Measurements from ENCODE around the gene MEI4. TPM values are rescaled to one million over a fixed set of nuclear protein-coding genes. Genes with fewer than 3 reads are reported as not detected.

The MEI4 gene
- total RNA-seq, 4 donors from 2014 or later: 0.67 to 5.8 (median 3.8) TPM

DNA sequence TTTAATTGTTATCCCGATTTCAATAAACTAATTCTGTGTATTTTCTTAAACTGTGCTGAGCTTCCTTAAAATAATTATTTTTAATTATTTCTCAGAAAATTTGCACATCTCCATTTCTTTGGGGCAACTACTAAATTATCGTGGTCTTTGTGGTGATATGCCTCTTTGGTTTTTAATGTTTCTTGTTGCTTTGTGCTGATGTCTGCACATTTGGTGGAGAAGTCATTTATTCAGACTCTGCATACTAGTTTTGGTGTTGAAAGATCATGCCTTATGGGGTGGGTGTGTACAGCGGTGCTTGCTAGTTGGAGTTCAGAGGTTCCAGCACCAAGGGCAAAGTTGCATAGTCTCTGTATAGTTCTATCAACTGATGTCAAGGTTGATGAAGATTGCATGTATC is 253.2 kb downstream of the MEI4 start:
- H3K4me3 ChIP-seq (replicated peaks in 1 of 3): no peak overlapping the region
- no peaks in the 10 kb centered on the region for H3K9me3 ChIP-seq
- no peaks in the 10 kb centered on the region for H3K4me1 ChIP-seq
- WGBS, 2 donors: 92% methylated on average over 3 of the region's 3 CpGs
- H3K36me3 ChIP-seq: no peaks in the 10 kb centered on the region
- intact Hi-C loops (cut with DNase I): no loop called here
- H3K27ac ChIP-seq: no peak overlapping the region
- no peaks in the 10 kb centered on the region for H3K27me3 ChIP-seq
- TF ChIP-seq, protein P1, sequence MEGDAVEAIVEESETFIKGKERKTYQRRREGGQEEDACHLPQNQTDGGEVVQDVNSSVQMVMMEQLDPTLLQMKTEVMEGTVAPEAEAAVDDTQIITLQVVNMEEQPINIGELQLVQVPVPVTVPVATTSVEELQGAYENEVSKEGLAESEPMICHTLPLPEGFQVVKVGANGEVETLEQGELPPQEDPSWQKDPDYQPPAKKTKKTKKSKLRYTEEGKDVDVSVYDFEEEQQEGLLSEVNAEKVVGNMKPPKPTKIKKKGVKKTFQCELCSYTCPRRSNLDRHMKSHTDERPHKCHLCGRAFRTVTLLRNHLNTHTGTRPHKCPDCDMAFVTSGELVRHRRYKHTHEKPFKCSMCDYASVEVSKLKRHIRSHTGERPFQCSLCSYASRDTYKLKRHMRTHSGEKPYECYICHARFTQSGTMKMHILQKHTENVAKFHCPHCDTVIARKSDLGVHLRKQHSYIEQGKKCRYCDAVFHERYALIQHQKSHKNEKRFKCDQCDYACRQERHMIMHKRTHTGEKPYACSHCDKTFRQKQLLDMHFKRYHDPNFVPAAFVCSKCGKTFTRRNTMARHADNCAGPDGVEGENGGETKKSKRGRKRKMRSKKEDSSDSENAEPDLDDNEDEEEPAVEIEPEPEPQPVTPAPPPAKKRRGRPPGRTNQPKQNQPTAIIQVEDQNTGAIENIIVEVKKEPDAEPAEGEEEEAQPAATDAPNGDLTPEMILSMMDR (IDR thresholded peaks at IDR 0.05): no peak
- TF ChIP-seq POLR2A (IDR thresholded peaks at IDR 0.05): no peak
- no peak for DNase-seq

DNA sequence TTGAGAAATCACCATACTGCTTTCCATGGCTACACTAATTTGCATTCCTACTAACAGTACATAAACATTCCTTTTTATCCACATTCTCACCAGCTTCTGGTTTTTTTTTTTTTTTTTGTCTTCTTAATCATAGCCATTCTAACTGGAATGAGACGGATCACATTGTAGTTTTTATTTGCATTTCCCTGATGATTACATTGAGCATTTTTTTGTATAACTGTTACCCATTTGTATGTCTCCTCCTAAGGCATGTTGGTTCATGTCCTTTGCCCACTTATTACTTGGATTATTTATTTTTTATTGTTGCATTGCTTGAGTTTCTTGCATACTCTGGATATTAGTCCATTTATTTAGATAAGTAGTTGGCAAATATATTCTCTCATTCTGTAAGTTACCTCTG is 258.0 kb downstream of the MEI4 start:
- no peaks in the 10 kb centered on the region for H3K4me1 ChIP-seq
- no peak for DNase-seq
- intact Hi-C loops (cut with DNase I): no loop called here
- H3K36me3 ChIP-seq: no peaks in the 10 kb centered on the region
- no peaks in the 10 kb centered on the region for H3K27me3 ChIP-seq
- H3K27ac ChIP-seq: no peak overlapping the region
- 77 to 79% methylated on average over 1 of the region's 1 CpG for WGBS, 2 donors
- H3K4me3 ChIP-seq (replicated peaks in 1 of 3): no peak overlapping the region
- TF ChIP-seq POLR2A (IDR thresholded peaks at IDR 0.05): no peak
- TF ChIP-seq, protein P1 (IDR thresholded peaks at IDR 0.05): no peak
- H3K9me3 ChIP-seq: no peaks in the 10 kb centered on the region

DNA sequence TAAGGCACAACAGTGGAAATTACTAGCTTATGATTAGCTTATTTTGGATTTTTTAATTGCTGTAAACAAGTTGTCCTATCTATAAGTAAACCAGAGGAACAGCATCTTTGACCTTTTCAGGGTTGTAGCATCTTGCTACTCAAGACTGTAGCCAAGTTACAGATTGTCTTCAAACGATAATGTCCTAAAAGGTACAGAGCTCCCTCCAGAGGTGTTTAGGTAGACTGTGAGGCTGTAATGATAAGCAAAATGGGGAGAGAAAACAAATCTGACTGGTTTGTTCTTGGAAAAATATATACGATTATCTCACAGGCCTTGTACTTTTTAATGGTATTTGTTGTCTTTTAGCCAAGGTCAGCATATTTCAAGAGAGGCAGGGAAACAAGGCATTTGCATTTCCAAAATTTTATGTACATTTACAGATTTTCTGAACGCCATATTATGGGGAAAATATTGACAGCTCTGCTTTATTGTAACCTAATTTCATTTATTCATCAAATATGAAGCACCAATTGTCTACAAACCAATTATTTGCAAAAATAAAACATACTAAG is 273.4 kb downstream of the MEI4 start:
- Histone ChIP-seq H3K27ac (no peak overlapping the region), H3K27me3 (no peaks in the 10 kb centered on the region), H3K36me3 (no peaks in the 10 kb centered on the region), H3K9me3 (no peaks in the 10 kb centered on the region), H3K4me1 (no peaks in the 10 kb centered on the region), H3K4me3 (replicated peaks in 1 of 3) (no peak overlapping the region)
- DNase-seq: no peak
- TF ChIP-seq POLR2A (IDR thresholded peaks at IDR 0.05): no peak
- TF ChIP-seq, protein P1 (IDR thresholded peaks at IDR 0.05): no peak
- intact Hi-C loops (cut with DNase I): no loop called here
- WGBS, 2 donors: 46% methylated on average over 3 of the region's 3 CpGs

DNA sequence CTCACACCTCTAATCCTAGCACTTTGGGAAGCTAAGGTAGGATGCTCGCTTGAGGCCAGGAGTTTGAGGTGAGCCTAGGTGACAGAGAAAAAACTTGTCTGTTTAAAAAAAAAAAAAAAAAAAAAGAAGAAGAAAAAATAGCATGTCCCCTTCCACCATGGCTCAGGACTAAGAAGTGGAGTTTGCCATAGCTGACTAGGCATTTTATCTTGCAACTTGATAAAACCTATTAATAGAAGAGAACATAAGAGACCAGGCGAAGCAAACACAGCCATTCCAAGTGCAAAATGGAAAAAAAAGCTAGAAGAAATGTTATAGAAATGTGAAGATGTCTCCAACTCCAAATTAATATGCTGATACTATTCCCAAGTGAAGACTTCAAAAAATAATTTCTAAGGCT is 277.5 kb downstream of the MEI4 start:
- H3K27me3 ChIP-seq: no peaks in the 10 kb centered on the region
- H3K9me3 ChIP-seq: no peaks in the 10 kb centered on the region
- 73 to 74% methylated on average over 2 of the region's 2 CpGs for WGBS, 2 donors
- intact Hi-C loops (cut with DNase I): no loop called here
- TF ChIP-seq, protein P1 (IDR thresholded peaks at IDR 0.05): no peak
- TF ChIP-seq POLR2A (IDR thresholded peaks at IDR 0.05): no peak
- H3K4me3 ChIP-seq (replicated peaks in 1 of 3): no peak overlapping the region
- no peak overlapping the region for H3K27ac ChIP-seq
- no peak for DNase-seq
- H3K36me3 ChIP-seq: no peaks in the 10 kb centered on the region
- no peaks in the 10 kb centered on the region for H3K4me1 ChIP-seq

DNA sequence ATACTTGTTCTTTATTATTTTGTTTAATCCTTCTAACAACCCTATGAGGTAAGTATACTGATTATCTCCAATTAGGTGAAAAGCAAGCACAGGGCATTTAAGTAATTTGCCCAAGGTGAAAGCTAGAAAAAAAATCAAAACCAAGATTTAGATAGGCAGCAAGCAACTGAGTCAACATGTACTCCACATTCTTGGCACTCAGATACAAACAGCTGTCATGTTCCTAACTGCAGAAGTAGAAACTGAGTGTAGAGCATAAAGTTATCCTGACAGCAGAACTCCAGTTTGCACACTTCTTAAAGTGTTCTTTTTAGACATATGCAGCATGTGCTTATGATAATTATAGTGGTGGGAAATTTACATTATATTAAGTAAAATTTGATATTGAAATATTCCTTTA is 278.1 kb downstream of the MEI4 start:
- no peak for TF ChIP-seq POLR2A (IDR thresholded peaks at IDR 0.05)
- DNase-seq: no peak
- intact Hi-C loops (cut with DNase I): no loop called here
- Histone ChIP-seq H3K27ac (no peak overlapping the region), H3K4me1 (no peaks in the 10 kb centered on the region), H3K4me3 (replicated peaks in 1 of 3) (no peak overlapping the region), H3K27me3 (no peaks in the 10 kb centered on the region), H3K36me3 (no peaks in the 10 kb centered on the region), H3K9me3 (peaks cover 2% of the 10 kb centered on the region)

DNA sequence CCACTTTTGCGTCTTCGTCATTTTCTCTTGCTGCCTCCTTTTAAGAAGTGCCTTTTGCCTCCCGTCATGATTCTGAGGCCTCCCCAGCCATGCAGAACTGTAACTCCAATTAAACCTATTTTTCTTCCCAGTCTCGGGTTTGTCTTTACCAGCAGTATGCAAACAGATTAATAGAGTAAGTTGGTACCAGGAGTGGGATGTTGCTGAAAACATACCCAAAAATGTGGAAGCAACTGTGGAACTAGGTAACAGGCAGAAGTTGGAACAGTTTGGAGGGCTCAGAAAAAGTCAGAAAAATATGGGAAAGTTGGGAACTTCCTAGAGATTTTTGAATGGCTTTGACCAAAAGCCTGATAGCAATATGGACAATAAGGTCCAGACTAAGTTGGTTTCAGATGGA is 309.2 kb downstream of the MEI4 start:
- Histone ChIP-seq H3K27ac (no peak overlapping the region), H3K9me3 (no peaks in the 10 kb centered on the region), H3K36me3 (no peaks in the 10 kb centered on the region), H3K4me3 (replicated peaks in 1 of 3) (no peak overlapping the region), H3K4me1 (no peaks in the 10 kb centered on the region), H3K27me3 (no peaks in the 10 kb centered on the region)
- no peak for TF ChIP-seq POLR2A (IDR thresholded peaks at IDR 0.05)
- TF ChIP-seq, protein P1 (IDR thresholded peaks at IDR 0.05): no peak
- intact Hi-C loops (cut with DNase I): no loop called here
- DNase-seq: no peak
- WGBS, 2 donors: 92% methylated on average over 4 of the region's 4 CpGs

All from thyroid gland (tissue), 4 donors.